Liver (tissue), 3 donors: ENCODE data around the gene GALNT17.

Source experiments
- CTCF ChIP-seq: fragments of 150-350 bp; IDR thresholded peaks from 2 replicates; pipeline ENCODE4 v1.5.1; 2017; ENCODE audit warnings: improper control_type of control experiment, low read depth, low read length; ENCODE audit not compliant: missing input control
- FOXA2 ChIP-seq: IDR thresholded peaks from 2 replicates; pipeline ENCODE4 v1.6.1; 2016; ENCODE audit warnings: antibody characterized with exemption
- GABPA ChIP-seq, 2 donors: IDR thresholded peaks in 1 of 2; conservative IDR thresholded peaks in 1 of 2; 2 replicates each; pipeline ENCODE4 v1.6.1; 2016; ENCODE audit warnings: antibody characterized with exemption in 2 of 2, mild to moderate bottlenecking in 1 of 2, moderate library complexity in 1 of 2
- MAX ChIP-seq: IDR thresholded peaks from 2 replicates; pipeline ENCODE4 v1.6.1; 2016; ENCODE audit warnings: antibody characterized with exemption
- NR2F2 ChIP-seq: IDR thresholded peaks from 2 replicates; pipeline ENCODE4 v1.6.1; 2016; ENCODE audit warnings: antibody characterized with exemption
- REST ChIP-seq: IDR thresholded peaks from 2 replicates; pipeline ENCODE4 v1.6.1; 2016; ENCODE audit warnings: antibody characterized with exemption, mild to moderate bottlenecking
- donor health status: healthy.
- donor health status: healthy.

- TF ChIP-seq CTCF (no peak), GABPA (IDR thresholded peaks at IDR 0.05 in 1 of 2, conservative IDR thresholded peaks at IDR 0.05 in 1 of 2) (no peak), MAX (no peak), REST (no peak), NR2F2 (no peak), FOXA2 (no peak)
Measured at GRCh38 chr7:71560354-71560995, 428.5 kb downstream of the GALNT17 start.
